ENCODE measurements around the gene DUSP7. TPM values are rescaled to one million over a fixed set of nuclear protein-coding genes. Genes with fewer than 3 reads are reported as not detected.
A peak's percentile ranks its signal among the peaks of the same experiment; 100 is the strongest.

DUSP7 gene
- total RNA-seq, 4 donors from 2014 or later: 10.2 to 18.1 (median 14.7) TPM

- no peak for ATAC-seq
- H3K36me3 ChIP-seq: no peaks in the 10 kb centered on the region
- no peak overlapping the region for H3K4me3 ChIP-seq
- no peaks in the 10 kb centered on the region for H3K27me3 ChIP-seq
- no peaks in the 10 kb centered on the region for H3K9me3 ChIP-seq
- peaks cover 0 to 45% (median 11%) of the 10 kb centered on the region in 3 donors for H3K4me1 ChIP-seq
- no peak for TF ChIP-seq CTCF (IDR thresholded peaks at IDR 0.05)
- TF ChIP-seq EP300 (IDR thresholded peaks at IDR 0.05): no peak
- no peak for TF ChIP-seq POLR2AphosphoS5 (IDR thresholded peaks at IDR 0.05)
- TF ChIP-seq POLR2A (IDR thresholded peaks at IDR 0.05): no peak
- 92 to 100% methylated on average over 2 to 5 of the region's 13 CpGs for WGBS, 2 donors (ENCODE audit: low coverage in 1 of 2)
- H3K27ac ChIP-seq: no peak overlapping the region
Measured at GRCh38 chr3:52015438-52016228, 40.7 kb downstream of the DUSP7 start.

GRCh38 chr3:52014613-52015012 lies 41.8 kb downstream of the DUSP7 start:
- ATAC-seq: no peak

GRCh38 chr3:52013802-52014598 lies 42.4 kb downstream of the DUSP7 start:
- ATAC-seq: no peak
- no peaks in the 10 kb centered on the region for H3K36me3 ChIP-seq
- peaks cover 0 to 28% (median under 1%) of the 10 kb centered on the region in 3 donors for H3K4me1 ChIP-seq
- no peak overlapping the region for H3K4me3 ChIP-seq
- H3K9me3 ChIP-seq: no peaks in the 10 kb centered on the region
- TF ChIP-seq POLR2AphosphoS5 (IDR thresholded peaks at IDR 0.05) (no peak), EP300 (IDR thresholded peaks at IDR 0.05) (no peak), CTCF (IDR thresholded peaks at IDR 0.05) (no peak)
- no peaks in the 10 kb centered on the region for H3K27me3 ChIP-seq
- no peak overlapping the region for H3K27ac ChIP-seq
- 91% methylated on average over 5 of the region's 6 CpGs; no CpG with 5 or more reads in 1 of the 2 donors for WGBS, 2 donors (ENCODE audit: low coverage in 1 of 2)

More at GRCh38 chr3:52014613-52015012, 41.8 kb downstream of the DUSP7 start:
- Histone ChIP-seq H3K36me3 (no peaks in the 10 kb centered on the region), H3K9me3 (no peaks in the 10 kb centered on the region), H3K27ac (no peak overlapping the region), H3K4me1 (peaks cover 0 to 34% (median 6%) of the 10 kb centered on the region in 3 donors), H3K4me3 (no peak overlapping the region), H3K27me3 (no peaks in the 10 kb centered on the region)
- TF ChIP-seq POLR2AphosphoS5 (IDR thresholded peaks at IDR 0.05) (no peak), CTCF (IDR thresholded peaks at IDR 0.05) (peak in 1 of 4 experiments; percentile 15), EP300 (IDR thresholded peaks at IDR 0.05) (no peak), POLR2A (IDR thresholded peaks at IDR 0.05) (no peak)
- 80% methylated on average over 2 of the region's 8 CpGs; no CpG with 5 or more reads in 1 of the 2 donors for WGBS, 2 donors (ENCODE audit: low coverage in 1 of 2)

- Histone ChIP-seq H3K36me3 (no peaks in the 10 kb centered on the region), H3K27me3 (no peaks in the 10 kb centered on the region), H3K9me3 (no peaks in the 10 kb centered on the region), H3K4me1 (peaks cover 0 to 21% (median 0%) of the 10 kb centered on the region in 3 donors), H3K27ac (no peak overlapping the region), H3K4me3 (no peak overlapping the region)
- 76% methylated on average over 2 of the region's 7 CpGs; no CpG with 5 or more reads in 1 of the 2 donors for WGBS, 2 donors (ENCODE audit: low coverage in 1 of 2)
- TF ChIP-seq POLR2AphosphoS5 (IDR thresholded peaks at IDR 0.05): no peak
- TF ChIP-seq CTCF (IDR thresholded peaks at IDR 0.05): no peak
- no peak for TF ChIP-seq EP300 (IDR thresholded peaks at IDR 0.05)
- TF ChIP-seq POLR2A (IDR thresholded peaks at IDR 0.05): no peak
- no peak for ATAC-seq
Measured at GRCh38 chr3:52012699-52013098, 43.7 kb downstream of the DUSP7 start.

All from gastroesophageal sphincter (tissue), 4 donors.